Subcutaneous adipose tissue (tissue), 4 donors: ENCODE data around the gene GSPT1. TPM values are rescaled to one million over a fixed set of nuclear protein-coding genes. Genes with fewer than 3 reads are reported as not detected.

ENCODE experiments used
- CTCF ChIP-seq: fragments of 450-650 bp; IDR thresholded peaks from one replicate; pipeline ENCODE4 v1.5.1; 2016; ENCODE audit warnings: low read depth, mild to moderate bottlenecking, control low read depth, antibody characterized with exemption, moderate library complexity
- total RNA-seq, 4 donors: library from RNA; depleted of rRNA; stranded (reverse); fragments of >200 nt; gene quantifications; one replicate each; pipeline ENCODE4 v1.1.0, GENCODE V29; 2016

The GSPT1 gene
- total RNA-seq, 4 donors from 2014 or later, result 62.6 to 102 (median 77.4) TPM

- TF ChIP-seq CTCF, result no peak
These were observed 72.5 kb downstream of the GSPT1 start for GRCh38 chr16:11843206-11843605.

GRCh38 chr16:11841026-11841425 is 74.7 kb downstream of the GSPT1 start:
- TF ChIP-seq CTCF, result no peak

- no peak for TF ChIP-seq CTCF
These were observed 79.0 kb downstream of the GSPT1 start for GRCh38 chr16:11836650-11837244.

GRCh38 chr16:11835891-11836649 is 79.7 kb downstream of the GSPT1 start:
- TF ChIP-seq CTCF, result no peak

GRCh38 chr16:11835309-11835708 is 80.4 kb downstream of the GSPT1 start:
- TF ChIP-seq CTCF, result no peak

- no peak for TF ChIP-seq CTCF
These were observed 81.6 kb downstream of the GSPT1 start for GRCh38 chr16:11833951-11834695.

GRCh38 chr16:11828696-11829095 is 87.1 kb downstream of the GSPT1 start:
- TF ChIP-seq CTCF, result no peak
